ENCODE measurements around the gene UNCX.
"Not testable (repeated sequence)": the region's sequence is repeated elsewhere in the genome, so short reads cannot be mapped to it uniquely, and the experiment has no call there.

UNCX gene

GRCh38 chr7:1274876-1275375 lies 42.3 kb downstream of the UNCX start:
- FAIRE-seq (no peak), DNase-seq (ENCODE audit: low spot score) (no peak)

DNA sequence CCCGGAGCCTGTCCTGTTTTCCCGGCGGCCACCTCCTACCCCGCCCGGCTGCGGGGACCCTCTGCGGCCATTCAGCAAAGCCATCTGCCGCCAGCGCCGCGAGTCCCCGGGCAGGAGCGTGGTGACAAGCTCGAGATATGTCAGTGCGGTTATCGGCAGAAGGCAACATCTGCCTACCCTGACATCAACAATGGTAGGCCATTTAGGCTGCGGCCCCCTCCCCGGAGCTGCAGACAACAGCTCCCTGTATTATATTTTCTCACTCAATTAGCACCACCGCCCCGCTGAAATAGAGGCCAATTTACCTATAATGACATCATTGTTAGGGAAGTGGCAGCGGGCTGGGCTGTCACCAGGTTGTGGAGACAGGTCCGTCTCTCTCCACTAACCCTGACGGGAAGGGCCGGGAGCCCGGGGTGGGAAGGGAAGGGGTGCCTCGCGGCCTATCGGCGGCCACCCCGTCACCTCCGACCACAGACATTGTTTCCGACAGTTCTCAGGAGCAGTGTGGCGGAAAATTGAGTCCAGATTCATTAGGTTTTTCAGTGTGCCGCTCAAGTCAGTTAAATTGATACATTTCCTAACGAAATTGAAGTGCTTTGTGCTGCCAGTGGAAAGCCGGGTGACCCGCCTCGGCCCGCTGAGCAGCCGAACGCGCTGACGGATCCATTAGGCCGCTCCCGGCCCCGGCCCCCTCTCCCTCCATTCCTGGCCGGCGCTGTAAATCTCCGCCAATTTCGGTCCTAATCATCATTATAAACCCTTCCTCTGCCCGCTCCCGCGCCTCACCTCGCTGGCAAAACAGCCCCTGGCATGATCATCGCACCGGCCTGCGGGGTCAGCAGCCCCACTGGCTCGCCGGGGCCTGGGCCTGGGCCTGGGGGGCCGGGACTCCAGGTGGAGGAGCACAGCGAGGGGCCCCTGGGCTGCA lies 43.0 kb downstream of the UNCX start:
- peak; percentile 83 for FAIRE-seq
- no peak for DNase-seq (ENCODE audit: low spot score)

- peak; percentile 66 for FAIRE-seq
- no peak for DNase-seq (ENCODE audit: low spot score)
Measured at GRCh38 chr7:1276626-1277175, 44.0 kb downstream of the UNCX start.

DNA sequence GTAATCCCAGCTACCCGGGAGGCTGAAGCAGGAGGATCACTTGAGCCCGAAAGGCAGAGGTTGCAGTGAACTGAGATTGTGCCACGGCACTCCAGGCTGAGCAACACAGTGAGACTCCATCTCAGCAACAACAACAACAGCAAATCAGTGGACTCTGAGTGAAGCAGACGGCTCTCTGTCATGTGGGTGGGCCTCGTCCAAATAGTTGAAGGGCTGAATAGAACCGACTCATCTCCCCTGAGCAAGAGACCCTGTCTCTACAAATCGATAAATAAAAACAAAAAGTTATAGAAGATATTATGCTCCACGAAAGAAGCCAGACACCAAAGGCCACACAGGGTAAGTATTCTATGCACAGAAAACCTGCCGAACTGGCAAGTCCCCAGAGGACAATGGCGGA lies 45.9 kb downstream of the UNCX start:
- DNase-seq (ENCODE audit: low spot score), result no peak
- FAIRE-seq, result peak; percentile 32

DNA sequence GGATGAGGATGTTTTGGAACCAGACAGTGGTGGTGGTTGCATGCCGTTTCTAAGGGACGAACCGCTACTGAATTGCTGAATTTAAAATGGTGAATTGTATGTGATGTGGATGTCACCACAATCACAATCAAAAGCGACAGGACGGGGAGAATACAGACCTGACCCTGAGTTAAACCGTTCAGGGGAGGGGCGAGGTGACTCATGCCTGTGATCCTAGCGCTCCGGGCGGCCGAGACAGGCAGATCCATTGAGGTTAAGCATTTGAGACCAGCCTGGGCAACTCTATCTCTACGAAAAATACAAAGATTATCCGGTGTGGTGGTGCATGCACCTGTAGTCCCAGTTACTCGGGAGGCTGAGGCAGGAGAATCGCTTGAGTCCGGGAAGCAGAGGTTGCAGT lies 46.4 kb downstream of the UNCX start:
- FAIRE-seq (peak; percentile 96), DNase-seq (ENCODE audit: low spot score) (peak; percentile 56)

GRCh38 chr7:1279895-1280294 lies 47.2 kb downstream of the UNCX start:
- not testable (repeated sequence) for FAIRE-seq; DNase-seq (ENCODE audit: low spot score)

DNA sequence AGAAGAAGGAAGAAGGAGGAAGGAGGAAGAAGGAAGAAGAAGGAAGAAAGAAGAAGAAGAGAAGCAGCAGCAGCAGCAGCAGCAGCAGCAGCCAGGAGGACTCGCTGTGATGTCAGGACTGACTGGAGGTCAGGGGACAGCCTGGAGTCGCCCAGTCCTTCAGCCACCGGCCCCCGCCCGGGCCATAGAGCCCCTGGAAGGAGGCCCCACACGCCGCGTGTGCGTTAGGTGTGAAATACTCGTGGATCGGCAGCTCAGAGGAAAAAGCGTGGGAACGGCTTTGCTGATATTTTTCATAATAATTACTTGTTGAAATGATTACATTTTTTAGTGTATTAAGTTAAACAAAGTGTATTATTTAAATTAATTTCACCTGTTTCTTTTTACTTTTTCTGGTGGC lies 48.4 kb downstream of the UNCX start:
- FAIRE-seq, result no peak
- DNase-seq (ENCODE audit: low spot score), result no peak

DNA sequence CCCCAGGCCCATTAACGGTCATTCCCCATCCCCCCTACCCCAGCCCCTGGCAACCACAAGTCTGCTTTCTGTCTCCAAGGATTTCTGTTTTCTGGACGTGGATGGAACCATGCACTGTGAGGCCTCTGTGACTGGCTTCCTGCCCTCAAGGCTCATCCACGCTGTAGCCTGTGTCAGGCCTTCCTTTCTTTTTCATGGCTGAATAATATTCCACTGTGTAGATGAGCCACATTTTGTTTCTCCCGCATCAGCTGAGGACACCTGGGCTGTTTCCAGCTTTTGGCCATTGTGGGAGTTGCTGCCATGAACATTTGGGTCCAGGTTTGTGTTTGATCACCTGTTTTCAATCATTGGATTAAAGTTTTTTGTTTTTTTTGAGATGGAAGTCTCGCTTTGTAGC lies 50.0 kb downstream of the UNCX start:
- FAIRE-seq (peak; percentile 65), DNase-seq (ENCODE audit: low spot score) (no peak)

- DNase-seq (ENCODE audit: low spot score), result no peak
- FAIRE-seq, result no peak
Measured at GRCh38 chr7:1283337-1283736, 50.7 kb downstream of the UNCX start.

- no peak for DNase-seq (ENCODE audit: low spot score)
- FAIRE-seq, result no peak
Measured at GRCh38 chr7:1283941-1284742, 51.5 kb downstream of the UNCX start.

- DNase-seq (ENCODE audit: low spot score) (no peak), FAIRE-seq (peak; percentile 37)
Measured at GRCh38 chr7:1284743-1285458, 52.2 kb downstream of the UNCX start.

DNA sequence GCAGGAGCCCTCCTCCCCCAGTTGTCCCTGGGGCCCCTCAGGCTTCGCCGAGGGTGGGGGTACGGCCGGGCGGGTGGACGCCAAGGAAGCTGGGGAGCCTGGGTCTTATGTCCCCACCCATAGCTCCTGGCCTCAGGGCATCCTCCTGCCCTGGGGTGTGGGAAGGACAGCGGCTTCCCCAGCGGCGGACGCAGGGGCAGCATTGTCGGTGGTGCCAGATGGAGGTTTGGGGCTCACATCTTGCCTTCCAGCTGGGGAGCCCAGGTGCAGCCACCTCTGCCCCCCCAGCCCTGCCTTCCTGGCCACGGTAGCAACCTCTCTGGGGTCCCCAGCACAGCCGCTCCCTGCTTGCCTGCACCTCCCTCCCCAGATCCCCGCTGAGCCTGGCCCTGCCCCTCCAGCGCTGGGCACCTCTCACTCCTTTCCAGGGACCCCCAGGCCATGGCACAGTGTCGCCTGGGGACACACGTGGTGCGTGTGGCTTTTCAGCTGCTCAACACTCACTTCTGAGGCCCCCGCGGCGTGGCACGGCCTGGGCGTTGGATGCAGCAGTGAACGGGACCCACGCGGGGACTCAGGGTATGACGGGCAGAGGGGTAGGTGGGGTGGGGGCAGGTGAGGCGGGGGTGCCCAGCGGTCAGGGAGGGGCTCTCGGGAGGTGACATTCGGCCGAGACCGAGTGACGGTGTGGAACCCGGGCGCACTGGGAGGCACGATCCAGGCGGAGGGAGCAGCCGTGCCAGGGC lies 53.1 kb downstream of the UNCX start:
- FAIRE-seq, result peak; percentile 93
- DNase-seq (ENCODE audit: low spot score), result no peak
